Measurements from ENCODE around the gene SORCS3. TPM values are rescaled to one million over a fixed set of nuclear protein-coding genes. Genes with fewer than 3 reads are reported as not detected.

SORCS3 gene
- total RNA-seq, 1 donor from 2014 or later, result not detected

DNA sequence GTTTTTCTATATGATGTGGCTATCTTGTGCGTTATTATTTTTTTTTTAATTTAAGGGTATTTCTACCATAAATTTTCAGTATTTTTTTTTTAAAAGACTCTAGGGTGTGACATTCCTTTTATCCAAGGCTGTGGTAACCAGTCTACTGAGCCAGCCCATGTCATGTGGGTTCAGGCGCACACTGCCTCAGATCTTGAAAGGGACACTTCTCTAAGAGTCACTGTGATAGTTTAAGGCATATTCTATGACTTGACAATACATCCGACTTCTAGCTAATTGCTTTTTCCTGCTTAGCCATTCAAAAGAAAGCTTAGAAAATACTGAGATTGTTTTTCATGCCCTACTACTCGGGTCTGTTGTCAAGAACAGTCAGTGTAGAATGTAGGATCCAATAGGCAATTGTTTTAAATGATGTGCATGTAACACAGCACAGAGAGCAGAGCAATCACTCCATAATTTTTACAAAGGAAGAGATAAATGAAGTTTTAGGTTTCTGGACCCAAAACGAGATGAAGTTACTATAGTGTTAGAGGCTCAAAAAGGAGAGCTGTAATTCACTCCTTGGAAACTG is 263.7 kb downstream of the SORCS3 start:
- no peak overlapping the region for H3K4me3 Mint-ChIP-seq
- POLR2A ChIA-PET, result no interaction called here

DNA sequence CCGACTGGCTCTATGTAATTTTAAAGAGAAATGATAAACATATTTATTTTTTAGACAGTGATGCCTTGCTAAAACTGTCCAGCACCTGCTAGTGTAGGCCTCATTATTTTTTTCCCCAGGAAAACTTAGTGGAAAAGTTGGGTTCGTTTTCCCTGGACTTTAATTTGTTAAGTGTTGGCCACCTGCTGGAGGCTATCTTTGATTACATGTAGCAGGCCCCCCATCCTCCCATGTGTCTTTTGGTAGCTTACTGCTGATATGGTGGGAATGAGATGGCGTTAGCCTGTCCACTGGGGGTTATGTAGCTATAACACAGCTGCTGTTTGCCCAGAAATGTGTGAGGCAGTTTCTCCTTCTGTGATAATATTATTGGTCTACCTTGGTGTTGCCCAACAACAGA is 265.0 kb downstream of the SORCS3 start:
- Mint-ChIP-seq H3K9me3 (peaks cover 3% of the 10 kb centered on the region), H3K4me1 (peaks cover 3% of the 10 kb centered on the region), H3K4me3 (no peak overlapping the region), H3K36me3 (ENCODE audit: low read depth) (no peaks in the 10 kb centered on the region), H3K27me3 (no peaks in the 10 kb centered on the region), H3K27ac (no peak overlapping the region)
- POLR2A ChIA-PET, result no interaction called here
- ATAC-seq (ENCODE audit: low read depth) (no peak), DNase-seq (no peak)
- TF ChIP-seq, protein P1, sequence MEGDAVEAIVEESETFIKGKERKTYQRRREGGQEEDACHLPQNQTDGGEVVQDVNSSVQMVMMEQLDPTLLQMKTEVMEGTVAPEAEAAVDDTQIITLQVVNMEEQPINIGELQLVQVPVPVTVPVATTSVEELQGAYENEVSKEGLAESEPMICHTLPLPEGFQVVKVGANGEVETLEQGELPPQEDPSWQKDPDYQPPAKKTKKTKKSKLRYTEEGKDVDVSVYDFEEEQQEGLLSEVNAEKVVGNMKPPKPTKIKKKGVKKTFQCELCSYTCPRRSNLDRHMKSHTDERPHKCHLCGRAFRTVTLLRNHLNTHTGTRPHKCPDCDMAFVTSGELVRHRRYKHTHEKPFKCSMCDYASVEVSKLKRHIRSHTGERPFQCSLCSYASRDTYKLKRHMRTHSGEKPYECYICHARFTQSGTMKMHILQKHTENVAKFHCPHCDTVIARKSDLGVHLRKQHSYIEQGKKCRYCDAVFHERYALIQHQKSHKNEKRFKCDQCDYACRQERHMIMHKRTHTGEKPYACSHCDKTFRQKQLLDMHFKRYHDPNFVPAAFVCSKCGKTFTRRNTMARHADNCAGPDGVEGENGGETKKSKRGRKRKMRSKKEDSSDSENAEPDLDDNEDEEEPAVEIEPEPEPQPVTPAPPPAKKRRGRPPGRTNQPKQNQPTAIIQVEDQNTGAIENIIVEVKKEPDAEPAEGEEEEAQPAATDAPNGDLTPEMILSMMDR (IDR thresholded peaks at IDR 0.05), result no peak
- CTCF ChIA-PET, result no interaction called here
- intact Hi-C loops (cut with micrococcal nuclease), result no loop called here

More for the DNA sequence above, 263.7 kb downstream of the SORCS3 start:
- TF ChIP-seq, protein P1 (IDR thresholded peaks at IDR 0.05), result no peak
- Mint-ChIP-seq H3K9me3 (peaks cover 3% of the 10 kb centered on the region), H3K27me3 (no peaks in the 10 kb centered on the region), H3K36me3 (ENCODE audit: low read depth) (no peaks in the 10 kb centered on the region), H3K4me1 (peaks cover 3% of the 10 kb centered on the region), H3K27ac (no peak overlapping the region)
- intact Hi-C loops (cut with micrococcal nuclease), result no loop called here
- CTCF ChIA-PET, result no interaction called here
- DNase-seq, result no peak
- ATAC-seq (ENCODE audit: low read depth), result no peak

DNA sequence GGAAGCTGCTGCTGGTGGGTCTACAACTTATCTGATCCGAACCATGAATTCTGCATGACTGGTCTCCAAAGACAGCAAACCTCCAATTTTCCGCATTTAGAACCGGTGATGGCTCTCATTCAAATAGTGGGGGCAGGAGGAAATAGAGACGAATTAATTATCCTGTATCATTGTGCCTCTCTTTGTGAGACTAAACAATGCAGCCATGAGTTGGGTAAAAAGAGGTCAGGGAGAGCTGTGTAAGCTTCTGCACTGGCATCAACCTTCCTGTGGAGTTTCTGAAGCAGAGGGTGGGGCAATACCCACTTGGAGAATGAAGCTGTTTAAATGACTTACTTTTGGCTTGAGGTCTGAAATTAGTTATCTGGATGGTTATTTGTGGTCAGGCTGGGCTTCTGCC is 266.4 kb downstream of the SORCS3 start:
- Mint-ChIP-seq H3K36me3 (ENCODE audit: low read depth) (no peaks in the 10 kb centered on the region), H3K27ac (no peak overlapping the region), H3K4me1 (peaks cover 3% of the 10 kb centered on the region), H3K4me3 (no peak overlapping the region), H3K9me3 (peaks cover 3% of the 10 kb centered on the region), H3K27me3 (no peaks in the 10 kb centered on the region)
- ChIA-PET POLR2A (no interaction called here), CTCF (no interaction called here)
- no peak for DNase-seq
- no peak for ATAC-seq (ENCODE audit: low read depth)
- TF ChIP-seq, protein P1 (IDR thresholded peaks at IDR 0.05), result no peak
- intact Hi-C loops (cut with micrococcal nuclease), result no loop called here

DNA sequence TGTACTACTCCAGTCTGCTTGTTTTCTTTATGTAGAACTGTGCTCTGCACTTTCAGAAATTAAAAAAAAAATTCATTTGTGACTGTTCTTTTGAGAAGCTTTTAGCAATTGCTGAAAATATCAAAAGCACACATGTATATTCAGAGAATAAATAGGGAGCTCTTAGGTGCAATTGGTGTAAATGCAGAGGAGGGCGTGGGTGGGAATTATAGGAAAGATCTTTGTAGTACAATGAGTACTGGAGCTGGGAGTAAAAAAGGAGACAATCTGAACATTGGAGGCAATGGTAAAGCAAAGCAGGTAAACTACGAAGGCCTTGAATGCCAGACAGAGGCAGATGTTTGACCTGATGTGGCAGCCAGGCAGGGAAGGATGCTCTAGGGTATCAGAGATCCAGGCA is 267.5 kb downstream of the SORCS3 start:
- POLR2A ChIA-PET, result no interaction called here
- no peak overlapping the region for H3K4me3 Mint-ChIP-seq
- no peaks in the 10 kb centered on the region for H3K27me3 Mint-ChIP-seq
- intact Hi-C loops (cut with micrococcal nuclease), result no loop called here
- no peaks in the 10 kb centered on the region for H3K36me3 Mint-ChIP-seq (ENCODE audit: low read depth)
- TF ChIP-seq, protein P1 (IDR thresholded peaks at IDR 0.05), result no peak
- H3K4me1 Mint-ChIP-seq, result peaks cover 3% of the 10 kb centered on the region
- CTCF ChIA-PET, result no interaction called here
- DNase-seq (no peak), ATAC-seq (ENCODE audit: low read depth) (no peak)
- H3K27ac Mint-ChIP-seq, result no peak overlapping the region
- no peaks in the 10 kb centered on the region for H3K9me3 Mint-ChIP-seq

DNA sequence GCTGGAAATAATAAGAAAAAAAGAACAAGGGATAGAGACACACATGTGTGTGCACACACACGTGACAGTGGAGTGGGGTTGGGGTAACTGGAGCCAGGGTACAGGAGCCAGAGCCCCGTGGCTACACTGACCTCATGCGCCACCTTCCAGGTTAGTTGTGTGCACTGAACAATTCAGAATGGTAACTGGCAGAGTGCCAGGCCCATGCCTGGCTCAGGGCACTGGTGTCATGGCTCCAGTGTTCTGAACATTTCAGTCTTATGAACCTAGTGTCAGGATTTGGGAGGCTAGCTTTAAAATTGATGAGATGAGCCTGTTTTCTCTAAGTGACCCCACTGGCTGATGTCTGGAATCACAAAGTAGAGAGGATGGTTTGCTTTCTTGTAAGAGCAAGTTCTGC is 269.6 kb downstream of the SORCS3 start:
- Mint-ChIP-seq H3K4me1 (peaks cover 3% of the 10 kb centered on the region), H3K27ac (no peak overlapping the region), H3K27me3 (no peaks in the 10 kb centered on the region), H3K36me3 (ENCODE audit: low read depth) (no peaks in the 10 kb centered on the region), H3K9me3 (no peaks in the 10 kb centered on the region), H3K4me3 (no peak overlapping the region)
- POLR2A ChIA-PET, result no interaction called here
- CTCF ChIA-PET, result no interaction called here
- intact Hi-C loops (cut with micrococcal nuclease), result no loop called here
- TF ChIP-seq, protein P1 (IDR thresholded peaks at IDR 0.05), result no peak
- ATAC-seq (ENCODE audit: low read depth) (no peak), DNase-seq (no peak)
